ENCODE data around the gene AHNAK2.
"Not testable (repeated sequence)": the region's sequence is repeated elsewhere in the genome, so short reads cannot be mapped to it uniquely, and the experiment has no call there.

AHNAK2 gene

GRCh38 chr14:104895207-104895785, 82.9 kb downstream of the AHNAK2 start:
- DNase-seq: no peak

GRCh38 chr14:104894331-104895206, 83.6 kb downstream of the AHNAK2 start:
- DNase-seq: no peak

GRCh38 chr14:104893435-104894207, 84.6 kb downstream of the AHNAK2 start:
- no peak for DNase-seq

- no peak for DNase-seq
These were observed 85.4 kb downstream of the AHNAK2 start for GRCh38 chr14:104892531-104893434.

- DNase-seq: no peak
These were observed 86.3 kb downstream of the AHNAK2 start for GRCh38 chr14:104891664-104892530.

DNA sequence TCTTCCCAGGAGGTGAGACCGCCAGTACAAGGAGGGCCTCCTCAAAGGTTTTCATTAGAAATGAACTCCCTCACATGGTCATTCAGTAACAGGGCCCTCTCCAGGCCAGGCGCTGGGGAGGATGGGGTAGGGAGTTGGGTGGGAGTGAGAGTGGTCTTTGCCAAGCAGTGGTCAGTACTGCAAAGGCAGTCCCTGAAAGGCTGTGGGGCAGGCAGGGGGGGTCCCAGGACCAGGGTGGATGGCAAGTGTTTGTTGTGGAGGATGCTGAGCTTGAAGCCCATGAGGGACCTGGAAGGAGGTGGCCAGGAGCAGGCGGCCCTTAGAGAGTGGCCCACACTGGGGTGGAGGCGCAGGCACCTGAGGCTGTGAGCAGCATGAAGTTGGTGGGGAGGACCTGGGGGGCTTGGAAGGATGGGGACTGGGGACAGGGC, 87.0 kb downstream of the AHNAK2 start:
- DNase-seq: no peak

DNA sequence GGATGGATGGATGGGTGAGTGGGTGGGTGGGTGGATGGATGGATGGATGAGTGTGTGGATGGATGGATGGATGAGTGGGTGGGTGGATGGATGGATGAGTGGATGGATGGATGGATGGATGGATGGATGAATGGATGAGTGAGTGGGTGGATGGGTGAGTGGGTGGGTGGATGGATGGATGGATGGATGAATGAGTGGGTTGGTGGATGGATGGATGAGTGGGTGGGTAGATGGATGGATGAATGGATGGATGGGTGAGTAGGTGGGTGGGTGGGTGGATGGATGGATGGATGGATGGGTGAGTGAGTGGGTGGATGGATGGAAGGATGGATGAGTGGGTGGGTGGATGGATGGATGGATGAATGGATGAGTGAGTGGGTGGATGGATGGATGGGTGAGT, 87.9 kb downstream of the AHNAK2 start:
- DNase-seq: not testable (repeated sequence)

DNA sequence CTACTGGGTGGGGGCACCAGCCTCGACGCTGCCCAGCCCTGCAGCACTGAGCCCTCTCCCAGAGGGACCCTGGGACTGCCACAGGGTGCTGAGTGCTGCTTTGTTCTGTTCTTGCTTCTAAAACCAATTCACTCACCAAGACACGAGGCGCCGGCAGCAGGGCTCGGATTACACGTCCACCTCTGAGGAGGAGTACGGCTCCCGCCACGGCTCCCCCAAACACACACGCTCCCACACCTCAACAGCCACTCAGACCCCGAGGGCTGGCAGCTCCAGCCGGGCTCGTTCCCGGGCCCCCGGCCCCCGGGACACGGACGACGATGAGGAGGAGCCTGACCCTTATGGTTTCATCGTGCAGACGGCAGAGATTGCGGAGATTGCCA, 88.8 kb downstream of the AHNAK2 start:
- no peak for DNase-seq

DNA sequence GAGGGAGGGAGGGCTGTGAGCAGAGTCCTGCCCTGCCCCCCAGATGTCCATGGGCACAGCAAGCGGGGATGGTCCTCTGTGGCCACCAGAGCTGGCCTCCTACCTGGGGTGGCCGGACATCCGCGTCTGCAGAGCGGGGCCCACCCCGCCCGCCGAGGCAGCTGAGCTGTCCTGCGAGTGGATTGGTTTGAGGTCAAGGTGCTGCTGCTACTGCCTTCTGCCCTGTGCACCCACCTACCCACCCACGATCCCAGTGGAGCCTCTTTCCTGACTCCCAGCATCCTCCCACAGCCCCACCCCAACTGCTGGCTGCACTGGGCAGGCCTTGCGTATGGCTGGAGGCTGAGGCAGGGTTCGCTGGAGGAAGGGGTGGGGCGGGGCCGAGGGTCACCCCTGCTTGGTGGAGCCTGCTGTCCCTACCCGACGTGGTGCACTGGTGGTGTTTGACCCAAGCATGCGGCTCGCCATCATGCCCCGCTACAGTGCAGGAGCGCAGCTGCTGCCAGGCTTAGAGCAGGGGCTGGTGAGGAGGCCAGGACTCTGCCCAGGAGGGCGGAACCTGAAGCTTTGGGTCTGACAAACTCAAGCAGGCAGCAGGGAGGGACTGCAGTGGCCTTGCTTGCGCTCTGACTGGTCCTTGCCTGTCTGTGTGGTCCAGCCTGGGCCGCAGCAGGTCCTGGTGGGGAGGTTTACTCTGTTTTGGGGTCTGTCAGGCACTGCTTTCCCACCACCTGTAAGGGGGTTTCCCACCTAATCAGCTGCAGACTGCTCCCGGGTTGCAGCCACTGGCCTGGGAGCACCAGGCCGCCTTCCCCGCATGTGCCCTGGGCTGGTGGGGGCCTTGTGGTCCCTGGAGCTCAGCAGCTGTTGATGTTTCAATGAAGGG, 89.4 kb downstream of the AHNAK2 start:
- DNase-seq: no peak

DNA sequence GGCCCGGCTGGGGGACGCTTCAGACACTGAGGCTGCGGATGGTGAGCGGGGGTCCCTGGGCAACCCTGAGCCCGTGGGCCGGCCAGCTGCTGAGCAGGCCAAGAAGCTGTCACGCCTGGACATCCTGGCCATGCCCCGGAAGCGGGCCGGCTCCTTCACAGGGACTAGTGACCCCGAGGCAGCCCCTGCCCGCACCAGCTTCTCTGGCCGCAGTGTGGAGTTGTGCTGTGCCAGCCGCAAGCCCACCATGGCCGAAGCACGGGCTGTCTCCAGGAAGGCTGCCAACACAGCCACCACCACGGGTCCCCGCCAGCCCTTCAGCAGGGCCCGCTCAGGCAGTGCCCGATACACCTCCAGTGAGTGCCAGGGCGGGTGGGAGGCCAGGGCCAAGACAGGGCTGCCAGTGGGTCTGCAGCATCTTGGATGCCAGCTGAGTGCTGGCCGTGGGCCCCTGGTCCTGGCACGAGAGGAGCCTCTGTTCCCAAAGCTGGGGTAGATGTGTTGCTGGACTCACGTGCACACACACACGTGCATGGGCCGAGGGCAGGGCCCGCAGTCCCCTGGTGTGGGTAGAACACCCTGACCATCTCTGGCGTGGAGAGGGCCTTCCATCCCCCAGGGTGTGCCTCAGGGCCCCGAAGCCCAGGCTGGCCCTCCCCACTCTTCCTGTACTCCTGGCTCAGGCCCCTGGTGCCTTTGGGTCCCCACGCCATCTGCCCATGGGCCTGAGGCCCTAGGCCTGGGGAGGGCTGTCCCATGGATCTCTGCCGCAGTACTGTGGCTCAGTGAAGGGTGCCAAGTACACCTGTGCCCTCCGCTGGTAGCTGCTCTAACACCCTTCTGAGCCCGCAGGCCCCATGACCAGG, 90.3 kb downstream of the AHNAK2 start:
- DNase-seq: no peak
